Stimulated activated naive CD4-positive, alpha-beta T cell (primary cell): ENCODE measurements around the gene TMPRSS9.
"Not testable (repeated sequence)": the region's sequence is repeated elsewhere in the genome, so short reads cannot be mapped to it uniquely, and the experiment has no call there.

Source experiments
- DNase-seq, 6 experiments: peaks; one replicate each; lab custom pipeline; 2025; lab: John Stamatoyannopoulos, UW

TMPRSS9 gene

DNA sequence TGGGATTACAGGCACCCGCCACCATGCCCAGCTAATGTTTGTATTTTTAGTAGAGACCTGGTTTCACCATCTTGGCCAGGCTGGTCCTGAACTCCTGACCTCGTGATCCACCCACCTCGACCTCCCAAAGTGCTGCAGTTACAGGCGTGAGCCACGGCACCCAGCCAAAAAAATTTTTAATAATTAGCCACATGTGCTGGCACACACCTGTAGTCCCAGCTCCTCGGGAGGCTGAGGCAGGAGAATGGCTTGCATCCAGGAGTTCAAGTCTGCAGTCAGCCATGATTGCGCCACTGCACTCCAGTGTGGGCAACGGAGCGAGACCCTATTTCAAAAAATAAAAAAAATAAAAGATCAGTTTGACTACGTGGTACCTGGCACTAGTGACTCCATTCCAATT, 98.7 kb downstream of the TMPRSS9 start:
- DNase-seq, result not testable (repeated sequence)

DNA sequence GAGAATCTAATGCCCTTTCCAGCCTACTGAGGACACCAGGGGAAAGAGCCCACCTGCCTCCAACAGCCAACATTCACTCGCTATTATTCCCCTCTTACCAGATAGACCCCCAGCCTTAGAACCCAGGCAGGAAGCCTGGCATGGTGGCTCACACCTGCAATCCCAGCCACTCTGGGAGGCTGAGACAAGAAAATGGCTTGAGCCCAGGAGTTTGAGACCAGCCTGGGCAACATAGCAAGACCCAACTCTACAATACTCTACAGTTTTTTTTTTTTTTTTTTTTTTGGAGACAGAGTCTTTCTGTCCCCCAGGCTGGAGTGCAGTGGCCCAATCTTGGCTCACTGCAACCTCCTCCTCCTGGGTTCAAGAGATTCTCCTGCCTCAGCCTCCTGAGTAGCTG, 100.2 kb downstream of the TMPRSS9 start:
- DNase-seq, result no peak

DNA sequence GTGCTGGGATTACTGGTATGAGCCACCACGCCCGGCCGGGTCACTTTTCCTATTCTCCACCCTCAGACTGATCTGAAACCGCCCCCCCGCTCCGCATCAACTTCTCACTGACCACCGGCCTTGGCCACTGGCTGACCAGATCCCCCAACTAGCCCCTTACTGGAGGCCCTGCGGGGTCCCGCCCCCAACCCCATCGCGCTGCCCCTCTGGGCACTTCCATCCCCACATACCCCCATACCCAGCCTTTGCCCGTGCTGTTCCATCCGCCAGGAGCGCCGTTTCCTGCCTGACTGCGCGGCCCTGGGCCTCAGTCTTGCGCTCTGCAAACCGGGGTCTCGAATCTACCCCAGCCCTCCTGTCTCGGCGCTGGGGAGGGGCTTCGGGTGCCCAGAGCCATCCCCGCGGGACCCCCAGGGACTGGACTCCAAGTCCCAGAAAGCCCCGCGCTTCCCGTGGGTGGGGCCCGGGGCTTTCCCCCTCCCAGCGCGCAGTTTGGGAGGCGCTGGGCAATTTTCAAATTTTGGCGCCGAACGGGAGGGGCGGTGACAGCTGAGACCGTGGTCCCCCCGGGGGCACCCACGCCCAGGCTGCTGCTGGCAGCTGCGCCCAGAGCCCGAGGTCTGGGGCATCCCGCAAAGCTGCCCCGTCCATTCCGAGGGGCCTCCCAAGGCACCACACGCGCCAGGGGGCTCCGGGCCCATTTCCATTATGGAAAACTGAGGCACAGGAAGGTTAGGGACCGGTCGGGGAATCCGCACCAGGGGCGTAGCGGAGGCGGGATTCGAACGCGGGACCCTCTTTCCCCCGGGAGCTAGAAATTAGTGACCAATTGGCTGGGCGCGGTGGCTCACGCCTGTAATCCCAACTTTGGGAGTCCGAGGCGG, 101.9 kb downstream of the TMPRSS9 start:
- peak in 4 of 6 experiments; percentile 30 to 39 (median 34) for DNase-seq

DNA sequence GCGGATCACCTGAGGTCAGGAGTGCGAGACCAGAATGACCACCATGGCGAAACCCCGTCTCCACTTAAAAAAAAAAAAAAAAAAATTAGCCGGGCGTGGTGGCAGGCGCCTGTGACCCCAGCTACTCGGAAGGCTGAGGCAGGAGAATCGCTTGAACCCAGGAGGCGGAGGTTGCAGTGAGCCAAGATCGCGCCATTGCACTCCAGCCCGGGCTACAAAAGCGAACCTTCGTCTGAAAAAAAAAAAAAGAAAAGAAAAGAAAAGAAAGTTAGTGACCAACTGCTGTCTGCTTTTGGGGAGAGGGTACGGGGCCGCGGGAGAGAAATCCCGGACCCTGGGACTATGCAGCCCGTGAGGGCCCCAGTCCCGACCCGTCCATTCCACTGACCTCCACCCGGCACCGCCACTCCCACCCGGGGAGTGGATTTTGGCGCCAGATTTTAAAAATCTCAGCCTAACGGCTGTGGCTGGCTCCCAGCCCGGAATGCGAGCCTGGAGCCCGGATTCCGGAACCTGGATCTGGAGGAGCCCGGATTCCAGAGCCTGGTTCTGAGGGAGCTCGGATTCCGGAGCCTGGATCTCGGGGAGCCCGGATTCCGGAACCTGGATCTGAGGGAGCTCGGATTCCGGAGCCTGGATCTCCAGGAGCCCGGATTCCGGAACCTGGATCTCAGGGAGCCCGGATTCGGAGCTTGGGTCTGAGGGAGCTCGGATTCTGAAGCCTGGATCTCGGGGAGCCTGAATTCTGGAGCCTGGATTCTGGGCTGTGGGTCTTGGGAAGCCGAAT, 102.8 kb downstream of the TMPRSS9 start:
- no peak for DNase-seq

DNA sequence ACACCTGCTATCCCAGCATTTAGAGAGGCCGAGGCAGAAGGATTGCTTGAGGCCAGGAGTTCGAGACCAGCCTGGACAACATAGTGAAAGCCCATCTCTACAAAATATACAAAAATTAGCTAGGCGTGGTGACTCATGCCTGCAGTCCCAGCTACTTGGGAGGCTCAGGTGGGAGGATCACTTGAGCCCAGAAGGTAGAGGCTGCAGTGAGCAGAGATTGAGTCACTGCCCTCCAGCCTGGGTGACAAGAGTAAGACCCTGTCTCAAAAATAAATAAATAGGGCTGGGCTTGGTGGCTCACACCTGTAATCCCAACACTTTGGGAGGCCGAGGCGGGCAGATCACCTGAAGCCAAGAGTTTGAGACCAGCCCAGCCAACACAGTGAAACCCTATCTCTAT, 103.6 kb downstream of the TMPRSS9 start:
- DNase-seq, result not testable (repeated sequence)

DNA sequence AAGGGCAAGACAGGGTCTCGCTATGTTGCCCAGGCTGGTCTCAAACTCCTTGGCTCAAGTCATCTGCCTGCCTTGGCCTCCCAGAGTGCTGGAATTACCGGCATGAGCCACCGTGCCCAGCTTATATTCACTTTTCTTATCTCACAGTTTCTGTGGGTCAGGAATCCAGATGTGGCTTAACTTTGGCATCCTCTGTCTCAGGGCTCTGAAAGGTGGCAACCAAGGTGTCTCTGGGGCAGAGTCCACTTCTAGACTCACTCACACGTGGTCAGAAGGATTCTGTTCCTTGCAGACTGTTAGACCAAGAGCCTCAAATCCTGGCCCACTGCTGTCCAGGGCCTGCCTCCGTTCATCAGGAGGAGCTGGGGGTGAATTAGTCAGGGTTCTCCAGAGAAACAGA, 104.3 kb downstream of the TMPRSS9 start:
- DNase-seq, result no peak

DNA sequence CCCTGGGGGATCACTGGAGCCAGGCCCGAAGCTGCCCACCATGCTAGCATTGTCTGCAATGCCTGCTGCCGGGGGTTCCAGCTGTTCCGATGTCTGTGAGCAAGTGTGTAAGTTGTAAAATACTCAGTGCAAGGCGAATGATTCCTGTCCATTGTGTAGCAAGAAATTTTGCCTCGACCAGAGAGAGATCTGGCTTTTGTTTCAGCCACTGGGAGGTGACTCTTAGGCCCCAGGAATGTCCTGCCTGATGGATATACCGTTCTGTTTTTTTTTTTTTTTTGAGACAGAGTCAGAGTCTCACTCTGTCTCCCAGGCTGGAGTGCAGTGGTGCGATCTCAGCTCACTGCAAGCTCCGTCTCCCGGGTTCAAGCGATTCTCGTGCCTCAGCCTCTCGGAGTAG, 108.5 kb downstream of the TMPRSS9 start:
- no peak for DNase-seq

DNA sequence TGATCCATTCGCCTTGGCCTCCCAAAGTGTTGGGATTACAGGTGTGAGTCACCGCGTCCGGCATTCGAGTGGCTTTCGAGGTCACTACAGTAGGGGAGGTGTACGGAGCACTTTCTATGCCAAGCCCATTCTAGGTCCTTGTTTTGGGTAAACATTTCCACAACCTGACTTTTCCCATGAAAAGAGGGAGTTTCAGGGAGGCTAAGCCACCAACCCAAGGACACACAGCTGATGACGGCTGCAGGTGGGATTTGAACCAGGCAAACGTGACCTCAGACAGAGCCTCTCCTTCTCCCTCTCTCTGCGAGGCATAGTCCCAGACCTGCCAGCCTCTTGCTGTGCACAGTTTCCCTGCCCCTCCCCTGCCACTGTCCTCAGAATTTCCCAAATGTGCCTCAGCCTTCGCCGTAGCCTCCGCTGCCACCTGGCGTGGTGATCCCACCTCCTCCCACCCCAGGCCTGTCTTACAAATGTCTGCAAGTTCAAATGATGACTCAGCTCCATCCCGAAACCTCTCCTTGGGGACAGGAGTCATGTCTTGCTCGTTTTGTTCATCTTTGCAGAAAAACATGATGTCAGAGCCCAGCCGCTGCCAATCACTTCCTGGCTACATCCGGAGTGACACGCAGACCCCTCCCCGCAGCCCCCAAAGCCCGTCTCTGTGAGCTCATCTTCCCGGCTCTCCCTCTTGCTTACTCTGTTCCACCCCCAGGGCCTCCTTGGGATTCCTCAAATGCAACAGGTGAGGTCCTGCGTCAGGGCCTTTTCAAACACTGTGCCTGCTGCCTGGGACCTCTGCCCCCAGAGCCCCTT, 109.2 kb downstream of the TMPRSS9 start:
- DNase-seq, result no peak

DNA sequence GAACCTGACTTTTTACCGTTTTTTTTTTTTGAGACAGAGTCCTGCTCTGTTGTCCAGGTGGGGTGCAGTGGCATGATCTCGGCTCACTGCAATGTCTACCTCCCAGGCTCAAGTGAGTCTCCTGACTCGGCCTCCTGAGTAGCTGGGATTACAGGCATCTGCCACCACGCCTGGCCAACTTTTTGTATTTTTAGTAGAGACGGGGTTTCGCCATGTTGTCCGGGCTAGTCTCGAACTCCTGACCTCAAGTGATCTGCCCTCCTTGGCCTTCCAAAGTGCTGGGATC, 109.8 kb downstream of the TMPRSS9 start:
- DNase-seq, result not testable (repeated sequence)

DNA sequence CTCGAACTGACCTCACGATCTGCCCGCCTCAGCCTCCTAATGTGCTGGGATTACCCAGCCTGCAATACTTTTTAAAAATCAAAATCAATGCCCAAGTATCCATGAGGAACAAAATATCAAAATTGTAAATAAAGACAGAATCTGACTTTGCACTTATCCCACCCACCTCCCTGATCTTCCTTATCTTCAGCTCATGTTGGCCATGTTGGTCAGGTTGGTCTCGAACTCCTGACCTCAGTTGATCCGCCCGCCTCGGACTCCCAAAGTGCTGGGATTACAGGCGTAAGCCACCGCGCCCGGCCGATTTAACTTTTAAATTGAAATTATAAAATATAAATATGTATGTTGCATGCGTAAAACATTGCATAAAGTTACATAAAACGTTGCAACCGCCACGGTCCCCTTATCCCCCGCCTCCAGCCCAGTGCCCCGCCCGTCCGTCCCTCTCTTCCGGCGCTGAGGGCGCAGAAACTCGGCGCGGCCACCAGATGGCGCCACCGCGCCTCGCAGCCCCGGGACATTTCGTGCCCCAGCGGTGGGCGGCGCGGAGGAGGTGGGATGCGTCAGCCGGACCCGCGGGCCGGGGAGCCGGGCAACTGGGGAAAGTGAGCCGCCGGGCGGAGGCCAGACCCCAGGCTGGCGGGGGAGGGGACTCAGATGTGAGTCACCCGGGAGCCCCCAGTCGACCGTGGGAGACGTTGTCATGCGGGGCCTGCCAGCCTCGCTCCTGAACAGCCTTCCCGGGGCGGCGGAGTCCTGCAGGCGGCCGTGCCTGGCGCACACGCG, 114.4 kb downstream of the TMPRSS9 start:
- DNase-seq, result peak; percentile 73 to 89 (median 81)

DNA sequence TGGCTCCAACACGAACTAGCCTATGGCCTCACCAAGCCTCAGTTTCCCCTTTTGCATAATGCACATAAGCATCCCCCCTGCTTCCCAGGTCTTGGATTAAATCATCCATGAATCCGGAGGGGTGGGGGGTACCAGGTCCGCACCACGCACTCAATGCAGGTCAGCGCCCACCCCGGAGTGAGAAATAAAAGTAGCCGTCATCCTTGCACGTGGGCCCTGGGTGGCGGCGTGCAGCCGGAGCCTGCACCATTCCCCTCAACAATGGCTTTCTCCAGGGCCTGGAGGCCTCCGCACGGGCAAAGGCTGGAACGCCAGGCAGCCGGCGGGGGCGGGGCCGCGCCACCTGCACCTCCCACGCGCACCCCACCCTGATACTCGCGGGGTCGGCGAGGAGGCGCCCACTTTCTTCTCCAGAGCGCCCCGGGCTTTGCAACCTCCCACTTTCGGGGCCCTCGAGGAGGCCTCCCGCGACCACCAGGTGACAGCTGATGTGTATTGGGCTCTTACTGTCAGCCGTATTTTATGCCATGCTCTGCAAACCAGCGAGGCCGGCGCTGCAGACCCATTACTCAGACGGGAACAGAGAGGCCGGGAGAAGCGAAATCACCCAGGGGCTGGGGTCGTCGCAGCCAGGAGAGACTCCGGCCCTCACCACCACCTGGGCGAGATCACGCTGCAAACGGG, 115.1 kb downstream of the TMPRSS9 start:
- DNase-seq, result peak; percentile 55 to 84 (median 67)
